ENCODE data around the gene CAPZB.

DNA sequence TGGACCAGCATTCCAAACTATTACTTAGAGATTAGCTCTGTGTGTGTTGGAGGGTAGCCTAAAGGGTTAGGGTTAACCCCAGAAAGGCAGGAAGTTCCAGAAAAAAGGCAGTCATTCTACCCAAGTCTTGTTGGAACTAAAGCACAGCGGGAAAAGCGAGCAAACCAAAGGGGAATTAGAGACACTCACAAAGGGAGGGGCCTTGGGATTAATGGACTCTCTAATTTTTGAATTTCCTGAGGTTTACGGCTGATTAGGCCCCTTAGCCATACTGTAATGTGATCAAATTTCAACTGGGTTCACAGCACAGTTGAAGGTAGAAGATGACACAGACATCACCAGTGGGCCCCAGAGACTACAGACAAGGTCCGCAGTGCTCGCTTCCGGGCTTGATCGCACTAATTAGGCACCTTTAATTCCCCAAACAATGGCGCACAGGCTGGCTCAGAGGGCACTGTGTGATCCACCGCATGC lies 28.3 kb downstream of the CAPZB start:
- TF ChIP-seq POLR2AphosphoS5 (IDR thresholded peaks at IDR 0.05; ENCODE audit: low read depth, low read length) (no peak), SIN3A (IDR thresholded peaks at IDR 0.05; ENCODE audit: borderline replicate concordance, insufficient read depth, low read length) (no peak)
